ENCODE data around the gene APLF. TPM values are rescaled to one million over a fixed set of nuclear protein-coding genes. Genes with fewer than 3 reads are reported as not detected.
"Not testable (repeated sequence)": the region's sequence is repeated elsewhere in the genome, so short reads cannot be mapped to it uniquely, and the experiment has no call there.

APLF gene
- total RNA-seq, 1 donor, result 8.6 TPM

DNA sequence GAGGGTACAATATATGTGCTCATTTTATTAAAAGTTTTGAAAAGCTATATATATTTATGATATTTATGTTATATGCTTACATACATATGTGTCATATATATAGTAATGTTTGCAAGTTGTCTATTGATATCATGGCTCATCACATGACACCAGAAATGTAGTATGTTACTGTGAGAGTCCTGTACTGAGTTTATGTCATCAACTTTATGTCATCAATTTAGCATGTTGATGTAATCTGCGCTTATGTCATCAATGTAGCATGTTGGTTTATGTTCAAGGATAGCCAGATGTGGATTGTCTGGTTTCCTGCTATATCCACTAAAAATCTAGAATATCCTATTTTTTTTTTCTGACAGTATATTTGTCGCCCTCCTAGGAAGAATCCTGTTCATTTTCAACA, 77.4 kb downstream of the APLF start:
- no peak for TF ChIP-seq CTCF (IDR thresholded peaks at IDR 0.05; ENCODE audit: insufficient read depth, low read depth, low read length)
- no peak for DNase-seq (ENCODE audit: low read depth)
- H3K4me3 ChIP-seq (ENCODE audit: low read depth, low read length), result no peak overlapping the region

- H3K4me3 ChIP-seq (ENCODE audit: low read depth, low read length), result no peak overlapping the region
- peak; percentile 26 for DNase-seq (ENCODE audit: low read depth)
- no peak for TF ChIP-seq CTCF (IDR thresholded peaks at IDR 0.05; ENCODE audit: insufficient read depth, low read depth, low read length)
Observed at GRCh38 chr2:68548396-68548795, 81.0 kb downstream of the APLF start.

GRCh38 chr2:68553098-68553497, 85.7 kb downstream of the APLF start:
- no peak for TF ChIP-seq CTCF (IDR thresholded peaks at IDR 0.05; ENCODE audit: insufficient read depth, low read depth, low read length)
- DNase-seq (ENCODE audit: low read depth), result no peak
- no peak overlapping the region for H3K4me3 ChIP-seq (ENCODE audit: low read depth, low read length)

DNA sequence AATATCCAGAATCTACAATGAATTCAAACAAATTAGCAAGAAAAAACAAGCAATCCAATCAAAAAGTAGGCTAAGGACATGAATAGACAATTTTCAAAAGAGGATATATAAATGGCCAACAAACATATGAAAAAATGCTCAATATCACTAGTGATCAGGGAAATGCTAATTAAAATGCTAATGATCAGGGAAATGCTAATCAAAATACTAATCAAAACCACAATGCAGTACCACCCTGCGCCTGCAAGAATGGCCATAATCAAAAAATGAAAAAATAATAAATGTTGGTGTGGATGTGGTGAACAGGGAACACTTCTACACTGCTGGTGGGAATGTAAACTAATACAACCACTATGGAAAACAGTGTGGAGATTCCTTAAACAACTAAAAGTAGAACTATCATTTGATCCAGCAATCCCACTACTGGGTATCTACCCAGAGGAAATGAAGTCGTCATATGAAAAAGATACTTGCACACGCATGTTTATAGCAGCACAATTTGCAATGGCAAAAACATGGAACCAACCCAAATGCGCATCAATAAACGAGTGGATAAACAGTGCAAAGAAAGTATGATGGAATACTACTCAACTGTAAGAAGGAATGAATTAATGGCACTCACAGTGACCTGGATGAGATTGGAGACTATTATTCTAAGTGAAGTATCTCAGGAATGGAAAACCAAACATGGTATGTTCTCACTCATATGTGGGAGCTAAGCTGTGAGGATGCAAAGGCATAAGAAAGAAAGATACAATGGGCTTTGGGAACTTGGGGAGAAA, 88.2 kb downstream of the APLF start:
- not testable (repeated sequence) for H3K4me3 ChIP-seq (ENCODE audit: low read depth, low read length); DNase-seq (ENCODE audit: low read depth)

DNA sequence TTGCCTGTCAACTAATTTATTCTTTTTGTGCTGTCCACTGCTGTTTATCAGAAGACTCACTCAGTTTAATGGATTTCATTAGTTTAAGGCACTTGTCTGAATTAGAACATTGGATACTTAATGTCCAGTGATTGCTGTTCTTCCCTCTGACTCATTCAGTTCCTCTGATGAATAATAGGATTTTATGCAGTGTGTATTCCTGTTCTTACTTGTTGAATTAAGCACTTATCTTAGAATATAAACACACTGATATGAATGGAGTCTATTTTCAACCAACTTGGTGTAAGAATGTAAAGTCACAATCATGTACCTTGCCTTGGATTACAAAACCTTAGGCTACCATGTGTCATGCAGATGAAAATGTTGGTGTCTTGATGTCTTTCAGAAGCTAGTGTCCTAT, 89.0 kb downstream of the APLF start:
- H3K4me3 ChIP-seq (ENCODE audit: low read depth, low read length), result no peak overlapping the region
- TF ChIP-seq CTCF (IDR thresholded peaks at IDR 0.05; ENCODE audit: insufficient read depth, low read depth, low read length), result no peak
- peak; percentile 13 for DNase-seq (ENCODE audit: low read depth)

GRCh38 chr2:68558576-68558975, 91.2 kb downstream of the APLF start:
- no peak for DNase-seq (ENCODE audit: low read depth)
- no peak overlapping the region for H3K4me3 ChIP-seq (ENCODE audit: low read depth, low read length)
- no peak for TF ChIP-seq CTCF (IDR thresholded peaks at IDR 0.05; ENCODE audit: insufficient read depth, low read depth, low read length)

DNA sequence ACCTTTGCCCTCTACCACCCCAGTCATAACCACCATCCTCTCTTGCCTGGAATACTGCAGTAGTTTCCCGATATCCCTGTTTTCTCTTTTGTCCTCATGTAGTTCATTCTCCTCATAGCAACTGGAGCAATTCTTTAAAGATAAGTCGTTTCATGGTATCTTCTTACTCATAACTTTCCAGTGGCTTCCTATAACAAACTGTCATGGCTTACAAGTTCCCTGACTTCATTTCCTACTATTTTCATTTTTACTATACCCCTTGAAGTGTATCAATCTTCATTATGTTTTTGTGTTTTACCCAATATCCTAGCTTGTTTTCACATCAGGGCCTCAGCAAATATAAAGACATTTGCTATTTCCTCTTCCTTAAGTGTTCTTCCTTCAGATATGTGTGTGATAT, 92.3 kb downstream of the APLF start:
- no peak for DNase-seq (ENCODE audit: low read depth)
- no peak for TF ChIP-seq CTCF (IDR thresholded peaks at IDR 0.05; ENCODE audit: insufficient read depth, low read depth, low read length)
- no peak overlapping the region for H3K4me3 ChIP-seq (ENCODE audit: low read depth, low read length)
